NCI-H187 (cell line): Measurements from ENCODE around the gene TSHZ1.

Experiments
- DNase-seq, 2 experiments: peaks; one replicate each; lab custom pipeline; 2025; lab: John Stamatoyannopoulos, UW

Gene TSHZ1

GRCh38 chr18:75220551-75221355 lies 10.2 kb downstream of the TSHZ1 start:
- no peak for DNase-seq

- DNase-seq = no peak
Measured at GRCh38 chr18:75221397-75221796, 10.8 kb downstream of the TSHZ1 start.

GRCh38 chr18:75221897-75222296 lies 11.3 kb downstream of the TSHZ1 start:
- no peak for DNase-seq

GRCh38 chr18:75222407-75222806 lies 11.8 kb downstream of the TSHZ1 start:
- no peak for DNase-seq

- peak; percentile 58 to 81 for DNase-seq
Measured at GRCh38 chr18:75223687-75224347, 13.2 kb downstream of the TSHZ1 start.

- DNase-seq = no peak
Measured at GRCh38 chr18:75226286-75226955, 15.8 kb downstream of the TSHZ1 start.

- no peak for DNase-seq
Measured at GRCh38 chr18:75226956-75227316, 16.3 kb downstream of the TSHZ1 start.

GRCh38 chr18:75227535-75228296 lies 17.1 kb downstream of the TSHZ1 start:
- DNase-seq = no peak

GRCh38 chr18:75228967-75229366 lies 18.4 kb downstream of the TSHZ1 start:
- DNase-seq = no peak

GRCh38 chr18:75229437-75229836 lies 18.8 kb downstream of the TSHZ1 start:
- no peak for DNase-seq

- no peak for DNase-seq
Measured at GRCh38 chr18:75230163-75231052, 19.8 kb downstream of the TSHZ1 start.

GRCh38 chr18:75231053-75231406 lies 20.4 kb downstream of the TSHZ1 start:
- no peak for DNase-seq

- no peak for DNase-seq
Measured at GRCh38 chr18:75234901-75235300, 24.3 kb downstream of the TSHZ1 start.

GRCh38 chr18:75235896-75236295 lies 25.3 kb downstream of the TSHZ1 start:
- no peak for DNase-seq

- no peak for DNase-seq
Measured at GRCh38 chr18:75238100-75238499, 27.5 kb downstream of the TSHZ1 start.

GRCh38 chr18:75238786-75239185 lies 28.2 kb downstream of the TSHZ1 start:
- no peak for DNase-seq

GRCh38 chr18:75240433-75240832 lies 29.8 kb downstream of the TSHZ1 start:
- no peak for DNase-seq

GRCh38 chr18:75241705-75242104 lies 31.1 kb downstream of the TSHZ1 start:
- no peak for DNase-seq

GRCh38 chr18:75244351-75245313 lies 34.0 kb downstream of the TSHZ1 start:
- DNase-seq = no peak
